ENCODE measurements around the gene KLF3.

The KLF3 gene

GRCh38 chr4:38688676-38689355 lies 24.8 kb downstream of the KLF3 start:
- TF ChIP-seq GATA2 (IDR thresholded peaks at IDR 0.05; ENCODE audit: low read depth, low read length) (no peak), GATA3 (IDR thresholded peaks at IDR 0.05; ENCODE audit: low read depth, low read length) (no peak)

- TF ChIP-seq GATA2 (IDR thresholded peaks at IDR 0.05; ENCODE audit: low read depth, low read length) (no peak), GATA3 (IDR thresholded peaks at IDR 0.05; ENCODE audit: low read depth, low read length) (no peak)
Observed at GRCh38 chr4:38691251-38692008, 27.4 kb downstream of the KLF3 start.

GRCh38 chr4:38692421-38692820 lies 28.4 kb downstream of the KLF3 start:
- TF ChIP-seq GATA3 (IDR thresholded peaks at IDR 0.05; ENCODE audit: low read depth, low read length): no peak
- no peak for TF ChIP-seq GATA2 (IDR thresholded peaks at IDR 0.05; ENCODE audit: low read depth, low read length)

DNA sequence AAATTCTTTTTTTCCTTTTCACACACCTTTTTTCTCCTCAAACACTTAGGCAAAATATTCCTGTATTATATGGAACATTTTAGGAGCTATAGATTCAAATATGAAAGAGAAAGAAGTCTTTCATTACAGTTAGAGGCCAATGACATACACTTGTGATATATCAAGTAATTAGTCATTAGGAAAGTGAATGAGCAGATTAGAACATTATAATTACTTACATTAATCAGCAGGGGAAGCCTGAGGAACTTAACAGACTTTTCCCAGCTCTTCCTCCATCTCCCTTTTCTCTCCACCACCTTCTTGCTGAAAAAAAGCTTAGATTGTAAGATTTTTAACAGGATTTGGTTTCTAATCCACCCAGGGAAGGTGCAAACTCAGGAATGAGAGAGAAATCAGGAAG lies 29.6 kb downstream of the KLF3 start:
- no peak for TF ChIP-seq GATA3 (IDR thresholded peaks at IDR 0.05; ENCODE audit: low read depth, low read length)
- no peak for TF ChIP-seq GATA2 (IDR thresholded peaks at IDR 0.05; ENCODE audit: low read depth, low read length)

GRCh38 chr4:38694330-38694729 lies 30.3 kb downstream of the KLF3 start:
- TF ChIP-seq GATA2 (IDR thresholded peaks at IDR 0.05; ENCODE audit: low read depth, low read length) (no peak), GATA3 (IDR thresholded peaks at IDR 0.05; ENCODE audit: low read depth, low read length) (no peak)

GRCh38 chr4:38695809-38696208 lies 31.8 kb downstream of the KLF3 start:
- TF ChIP-seq GATA3 (IDR thresholded peaks at IDR 0.05; ENCODE audit: low read depth, low read length) (no peak), GATA2 (IDR thresholded peaks at IDR 0.05; ENCODE audit: low read depth, low read length) (no peak)

DNA sequence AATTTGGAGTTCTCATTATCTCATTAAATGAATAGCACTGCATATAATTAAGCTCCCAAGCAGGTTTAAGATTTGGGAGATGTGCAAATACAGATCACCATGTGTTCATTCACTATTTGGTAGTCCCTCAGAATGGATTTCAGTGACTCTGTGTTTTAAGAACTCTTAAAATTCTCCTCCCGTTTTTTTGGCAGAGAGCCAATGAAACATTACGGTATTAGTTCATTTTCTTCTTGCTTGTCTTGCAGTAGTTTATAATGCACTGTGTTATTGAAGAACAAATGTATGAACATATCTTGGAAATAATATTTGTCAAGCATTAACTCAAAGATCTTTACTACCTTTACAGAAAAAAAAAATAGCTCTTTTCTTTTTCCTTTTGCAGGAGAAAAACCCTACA lies 32.7 kb downstream of the KLF3 start:
- no peak for TF ChIP-seq GATA3 (IDR thresholded peaks at IDR 0.05; ENCODE audit: low read depth, low read length)
- TF ChIP-seq GATA2 (IDR thresholded peaks at IDR 0.05; ENCODE audit: low read depth, low read length): no peak

- TF ChIP-seq GATA3 (IDR thresholded peaks at IDR 0.05; ENCODE audit: low read depth, low read length) (no peak), GATA2 (IDR thresholded peaks at IDR 0.05; ENCODE audit: low read depth, low read length) (no peak)
Observed at GRCh38 chr4:38698176-38698575, 34.2 kb downstream of the KLF3 start.

DNA sequence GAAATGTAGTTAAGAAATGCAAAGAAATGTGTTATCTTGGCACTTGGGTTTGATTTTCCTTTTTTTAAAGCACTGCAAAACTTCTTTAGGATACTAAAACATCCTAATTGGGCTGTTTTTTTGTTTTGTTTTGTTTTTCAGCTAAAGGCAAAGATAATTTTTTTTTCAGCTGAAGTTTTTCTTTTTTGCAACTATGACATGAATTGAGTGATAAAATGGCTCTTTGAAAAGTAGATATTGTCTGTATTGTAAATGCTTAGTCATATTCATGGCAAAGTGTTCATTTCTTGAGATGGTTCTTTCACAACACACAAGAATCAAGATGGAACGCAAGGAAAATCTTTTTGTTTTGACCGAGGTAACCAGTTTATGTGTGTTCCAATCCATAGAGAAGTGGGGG lies 35.1 kb downstream of the KLF3 start:
- no peak for TF ChIP-seq GATA3 (IDR thresholded peaks at IDR 0.05; ENCODE audit: low read depth, low read length)
- no peak for TF ChIP-seq GATA2 (IDR thresholded peaks at IDR 0.05; ENCODE audit: low read depth, low read length)

DNA sequence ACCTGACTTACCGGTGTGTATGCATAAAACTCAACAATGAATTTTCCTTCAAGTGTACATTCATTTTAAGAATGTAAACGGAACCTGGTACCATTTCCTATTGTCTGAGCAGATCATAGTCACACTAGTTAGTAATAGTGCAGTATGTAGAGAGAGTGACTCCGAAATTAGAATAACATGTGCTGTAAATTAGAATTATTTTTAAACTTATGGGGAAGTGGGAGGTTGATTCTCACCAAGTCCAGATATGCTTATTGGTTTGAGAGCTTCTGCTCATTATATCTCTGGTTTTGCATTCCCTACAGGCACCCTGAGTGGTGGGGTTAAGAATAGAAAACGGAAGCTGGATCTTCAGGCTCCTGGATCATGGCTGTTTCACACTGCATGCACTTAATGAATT lies 39.6 kb downstream of the KLF3 start:
- TF ChIP-seq GATA3 (IDR thresholded peaks at IDR 0.05; ENCODE audit: low read depth, low read length) (no peak), GATA2 (IDR thresholded peaks at IDR 0.05; ENCODE audit: low read depth, low read length) (no peak)

DNA sequence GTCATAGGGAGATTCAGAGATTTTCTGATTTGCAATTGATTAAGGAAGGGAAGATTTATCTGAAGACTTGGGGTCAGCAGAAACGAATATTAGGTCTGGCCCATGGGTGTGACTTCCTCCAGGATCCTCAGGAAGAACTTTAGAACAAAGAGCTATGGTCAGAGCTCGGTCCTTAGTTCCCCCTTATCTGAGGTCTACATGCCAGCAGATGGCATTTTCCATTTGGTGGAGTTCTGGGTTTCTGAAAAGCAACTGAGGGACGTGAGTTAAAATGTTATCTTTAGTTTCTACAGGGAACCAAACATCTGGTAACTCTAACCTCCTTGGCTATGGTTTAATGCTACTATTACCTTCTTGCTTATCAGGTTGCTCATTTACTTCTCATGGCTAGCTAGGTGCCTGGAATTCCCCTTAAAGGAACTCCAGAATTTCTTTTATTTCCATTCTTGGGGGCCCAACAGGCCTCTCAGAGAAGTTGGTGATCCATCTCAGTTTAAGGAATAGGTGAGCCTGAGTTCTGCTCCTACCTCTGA lies 40.7 kb downstream of the KLF3 start:
- TF ChIP-seq GATA3 (IDR thresholded peaks at IDR 0.05; ENCODE audit: low read depth, low read length) (no peak), GATA2 (IDR thresholded peaks at IDR 0.05; ENCODE audit: low read depth, low read length) (no peak)

- TF ChIP-seq GATA3 (IDR thresholded peaks at IDR 0.05; ENCODE audit: low read depth, low read length) (no peak), GATA2 (IDR thresholded peaks at IDR 0.05; ENCODE audit: low read depth, low read length) (no peak)
Observed at GRCh38 chr4:38706301-38706700, 42.3 kb downstream of the KLF3 start.

- TF ChIP-seq GATA2 (IDR thresholded peaks at IDR 0.05; ENCODE audit: low read depth, low read length): no peak
- no peak for TF ChIP-seq GATA3 (IDR thresholded peaks at IDR 0.05; ENCODE audit: low read depth, low read length)
Observed at GRCh38 chr4:38710053-38710452, 46.1 kb downstream of the KLF3 start.

DNA sequence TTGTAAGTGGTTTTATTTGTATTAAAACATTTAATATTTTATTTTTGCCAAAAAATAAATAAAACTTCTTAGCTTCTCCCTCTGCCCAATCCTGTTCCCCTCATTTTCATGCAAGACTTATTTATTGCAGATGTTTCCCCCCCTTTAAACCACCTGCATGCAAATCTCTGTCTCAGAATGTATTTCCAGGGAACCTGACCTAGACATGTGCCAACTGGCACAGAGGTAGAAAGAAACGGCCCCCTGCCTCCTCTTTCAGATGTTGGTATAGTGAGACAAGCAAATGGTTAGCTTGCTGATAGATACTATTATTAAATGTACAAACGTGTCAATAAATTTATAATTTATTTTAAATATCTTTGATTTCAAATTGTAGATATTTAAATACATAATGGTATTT lies 47.1 kb downstream of the KLF3 start:
- TF ChIP-seq GATA3 (IDR thresholded peaks at IDR 0.05; ENCODE audit: low read depth, low read length) (no peak), GATA2 (IDR thresholded peaks at IDR 0.05; ENCODE audit: low read depth, low read length) (no peak)

- TF ChIP-seq GATA3 (IDR thresholded peaks at IDR 0.05; ENCODE audit: low read depth, low read length) (no peak), GATA2 (IDR thresholded peaks at IDR 0.05; ENCODE audit: low read depth, low read length) (no peak)
Observed at GRCh38 chr4:38715050-38715449, 51.1 kb downstream of the KLF3 start.

Measured in SH-SY5Y (cell line).